Urinary bladder (tissue), 4 donors: ENCODE measurements around the gene CHFR. TPM values are rescaled to one million over a fixed set of nuclear protein-coding genes. Genes with fewer than 3 reads are reported as not detected.
"Not testable (repeated sequence)": the region's sequence is repeated elsewhere in the genome, so short reads cannot be mapped to it uniquely, and the experiment has no call there.

Experiments used
- DNase-seq: peaks from one replicate; pipeline ENCODE4 v3.0.0-alpha.2; 2015; ENCODE audit errors: extremely low spot score
- H3K27ac ChIP-seq: one replicate; pipeline ENCODE4 v1.5.1; 2013; ENCODE audit warnings: low read depth, mild to moderate bottlenecking, moderate library complexity
- H3K36me3 ChIP-seq: one replicate; pipeline ENCODE4 v1.6.1; 2013; ENCODE audit warnings: mild to moderate bottlenecking, moderate library complexity; ENCODE audit not compliant: insufficient read depth
- H3K4me1 ChIP-seq: one replicate; pipeline ENCODE4 v1.6.1; 2013; ENCODE audit warnings: mild to moderate bottlenecking, moderate library complexity; ENCODE audit not compliant: insufficient read depth
- H3K4me3 ChIP-seq: one replicate; pipeline ENCODE4 v1.5.1; 2013; ENCODE audit warnings: low read depth, low read length
- WGBS: extraction: QIAGEN DNeasy Blood & Tissue Kit; methylation state at CpG from one replicate; pipeline ENCODE4 v1.1.7; 2013; 5-methylcytosine and 5-hydroxymethylcytosine counted together
- polyA plus RNA-seq: library from polyadenylated mRNA; stranded (reverse); fragments of 200-250 nt; gene quantifications from one replicate; pipeline ENCODE4 v1.2.3, GENCODE V29; 2013
- total RNA-seq: library from RNA; depleted of rRNA; stranded (reverse); fragments of >200 nt; gene quantifications from one replicate; pipeline ENCODE4 v1.2.3, GENCODE V29; 2014
- donor health status: healthy with polysubstance abuse.
- donor health status: healthy.

The CHFR gene
- total RNA-seq: 28.2 TPM
- 22.6 TPM for polyA plus RNA-seq

GRCh38 chr12:132887513-132888351 is at the start of gene CHFR:
TSS of gene CHFR (minus strand) at chr12:132887605. CDS start at chr12:132887328, 277 bp downstream.
- no peaks in the 10 kb centered on the region for H3K4me1 ChIP-seq
- peak; percentile 90 for DNase-seq
- H3K27ac ChIP-seq: peak within 1 kb of the TSS; percentile 97
- H3K4me3 ChIP-seq: peak within 1 kb of the TSS; percentile 100
- WGBS: under 1% methylated on average over 84 of the region's 84 CpGs
- H3K36me3 ChIP-seq: peaks cover 1% of the 10 kb centered on the region

DNA sequence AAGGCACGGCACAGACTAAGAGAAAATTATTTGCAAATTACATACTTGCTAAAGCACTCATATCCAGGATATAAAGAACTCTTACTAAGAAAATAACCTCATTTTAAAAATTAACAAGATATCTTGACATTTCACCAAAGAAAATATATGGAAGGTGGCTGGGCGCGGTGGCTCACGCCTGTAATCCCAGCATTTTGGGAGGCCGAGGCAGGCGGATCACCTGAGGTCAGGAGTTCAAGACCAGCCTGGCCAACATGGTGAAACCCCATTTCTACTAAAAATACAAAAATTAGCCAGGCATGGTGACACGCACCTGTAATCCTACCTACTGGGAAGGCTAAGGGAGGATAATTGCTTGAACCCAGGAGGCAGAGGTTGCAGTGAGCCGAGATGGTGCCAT is 49.5 kb upstream of the CHFR start:
- DNase-seq, H3K36me3 ChIP-seq, H3K4me3 ChIP-seq, H3K27ac ChIP-seq, H3K4me1 ChIP-seq: not testable (repeated sequence)
- WGBS: 98% methylated on average over 8 of the region's 8 CpGs

DNA sequence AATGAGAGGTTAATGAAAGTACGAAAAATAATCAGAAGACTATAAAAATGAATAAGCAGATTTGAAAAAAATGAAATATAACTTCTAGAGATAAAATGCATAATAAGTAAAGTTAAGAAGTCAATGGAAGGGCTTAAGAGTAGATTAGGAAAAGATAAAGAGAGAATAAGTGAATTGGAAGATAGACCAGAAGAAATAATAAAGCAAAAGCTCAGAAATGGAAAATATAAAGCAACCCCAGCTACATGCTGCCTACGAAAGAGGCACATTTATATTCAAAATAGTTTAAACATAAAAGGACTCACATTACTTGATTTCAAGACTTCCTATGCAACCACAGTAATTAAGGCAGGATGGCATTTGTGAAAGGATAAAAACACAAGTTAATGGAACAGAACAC is 48.8 kb upstream of the CHFR start:
- DNase-seq: no peak
- no peak overlapping the region for H3K4me3 ChIP-seq
- 91% methylated on average over 2 of the region's 2 CpGs for WGBS
- no peaks in the 10 kb centered on the region for H3K4me1 ChIP-seq
- peaks cover 3% of the 10 kb centered on the region for H3K36me3 ChIP-seq
- no peak overlapping the region for H3K27ac ChIP-seq

DNA sequence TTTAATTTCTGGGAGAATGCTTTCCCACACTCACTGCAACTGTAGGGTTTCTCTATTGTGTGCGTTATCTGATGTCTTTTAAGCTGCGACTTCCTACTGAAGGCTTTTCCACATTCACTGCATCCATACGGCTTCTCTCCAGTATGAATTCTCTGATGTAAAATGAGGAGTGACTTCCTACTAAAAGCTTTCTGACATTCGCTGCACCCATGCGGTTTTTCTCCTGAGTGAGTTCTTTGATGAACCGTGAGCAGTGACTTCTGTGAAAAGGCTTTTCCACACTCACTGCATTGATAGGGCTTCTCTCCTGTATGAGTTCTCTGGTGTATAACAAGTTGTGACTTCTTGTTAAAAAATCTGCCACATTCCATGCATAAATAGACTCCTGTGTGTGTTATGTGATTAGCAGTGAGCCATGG is 39.0 kb upstream of the CHFR start:
- no peak for DNase-seq
- over 99% methylated on average over 6 of the region's 6 CpGs for WGBS
- peaks cover 11% of the 10 kb centered on the region for H3K36me3 ChIP-seq
- H3K27ac ChIP-seq: no peak overlapping the region
- no peak overlapping the region for H3K4me3 ChIP-seq
- no peaks in the 10 kb centered on the region for H3K4me1 ChIP-seq

- H3K4me1 ChIP-seq: no peaks in the 10 kb centered on the region
- WGBS: 97% methylated on average over 8 of the region's 8 CpGs
- H3K36me3 ChIP-seq: peaks cover 11% of the 10 kb centered on the region
- DNase-seq: no peak
- no peak overlapping the region for H3K4me3 ChIP-seq
- H3K27ac ChIP-seq: no peak overlapping the region
Measured at GRCh38 chr12:132925597-132926414, 38.4 kb upstream of the CHFR start.

DNA sequence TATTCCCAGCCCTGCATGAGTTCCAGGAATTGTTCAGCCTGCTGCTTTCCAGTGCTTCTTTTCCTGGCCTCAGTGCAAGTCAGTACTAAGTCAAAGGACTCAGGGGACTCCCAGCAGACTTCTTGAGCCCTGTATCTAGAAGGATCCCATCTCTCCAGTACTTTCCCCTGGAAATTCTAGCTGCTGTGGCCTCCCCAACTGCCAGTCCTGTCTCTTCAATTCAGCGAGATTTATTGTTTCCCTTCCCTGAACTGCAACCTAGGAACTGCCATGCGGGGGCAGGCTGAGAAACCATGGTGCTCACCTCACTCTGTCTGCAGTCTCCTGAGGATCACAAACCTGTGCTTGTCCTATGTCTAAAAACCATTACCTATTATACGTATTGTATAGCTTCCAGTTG is 37.0 kb upstream of the CHFR start:
- no peak overlapping the region for H3K4me3 ChIP-seq
- H3K4me1 ChIP-seq: no peaks in the 10 kb centered on the region
- H3K36me3 ChIP-seq: peaks cover 8% of the 10 kb centered on the region
- no peak overlapping the region for H3K27ac ChIP-seq
- DNase-seq: no peak
- 98% methylated on average over 3 of the region's 3 CpGs for WGBS

- H3K4me3 ChIP-seq: no peak overlapping the region
- H3K4me1 ChIP-seq: no peaks in the 10 kb centered on the region
- WGBS: 51% methylated on average over 1 of the region's 1 CpG
- no peak for DNase-seq
- no peak overlapping the region for H3K27ac ChIP-seq
- peaks cover 2% of the 10 kb centered on the region for H3K36me3 ChIP-seq
Measured at GRCh38 chr12:132923356-132923909, 36.0 kb upstream of the CHFR start.

DNA sequence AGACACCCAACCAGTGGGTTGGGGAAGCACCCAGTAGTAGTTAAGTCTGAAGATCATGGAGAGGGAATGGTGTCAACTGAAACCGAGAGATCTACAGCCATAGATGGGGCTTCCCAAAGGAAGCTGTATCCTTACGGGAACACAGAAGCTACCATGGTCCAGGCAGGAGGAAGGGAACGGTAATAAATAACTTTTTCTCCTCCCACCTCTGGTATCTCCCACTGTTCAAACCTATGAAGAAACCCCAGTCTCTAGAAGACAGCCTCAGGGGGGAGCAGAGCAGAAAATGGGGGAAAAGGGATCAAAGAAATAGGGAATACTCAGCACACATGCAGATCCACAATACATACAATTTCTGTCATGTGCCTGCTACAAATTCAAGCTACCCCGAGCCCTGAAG is 35.3 kb upstream of the CHFR start:
- Histone ChIP-seq H3K27ac (no peak overlapping the region), H3K4me1 (no peaks in the 10 kb centered on the region), H3K36me3 (peaks cover 3% of the 10 kb centered on the region), H3K4me3 (no peak overlapping the region)
- WGBS: 98% methylated on average over 4 of the region's 4 CpGs
- DNase-seq: no peak

DNA sequence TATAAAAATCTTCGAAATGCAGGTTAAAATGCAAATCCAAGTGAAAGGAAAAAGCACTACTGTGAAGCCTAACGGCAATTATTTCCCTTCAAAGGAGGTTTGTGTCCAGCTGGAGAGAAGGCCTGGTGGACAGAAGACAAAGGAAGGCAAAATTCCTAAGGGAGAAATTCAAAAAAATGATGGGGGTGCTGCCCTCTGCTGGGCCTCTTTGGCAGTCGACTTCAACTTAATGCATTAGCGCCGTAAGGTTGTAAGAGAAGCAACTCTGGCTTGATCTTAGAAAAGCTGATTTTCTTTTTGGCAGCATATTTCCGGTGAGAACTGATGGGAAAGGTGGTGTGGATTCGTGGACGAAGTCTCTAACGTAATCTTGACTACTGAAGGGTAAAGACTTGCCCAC is 34.3 kb upstream of the CHFR start:
- 73% methylated on average over 9 of the region's 9 CpGs for WGBS
- Histone ChIP-seq H3K4me3 (no peak overlapping the region), H3K4me1 (no peaks in the 10 kb centered on the region), H3K36me3 (peaks cover 4% of the 10 kb centered on the region), H3K27ac (no peak overlapping the region)
- no peak for DNase-seq

DNA sequence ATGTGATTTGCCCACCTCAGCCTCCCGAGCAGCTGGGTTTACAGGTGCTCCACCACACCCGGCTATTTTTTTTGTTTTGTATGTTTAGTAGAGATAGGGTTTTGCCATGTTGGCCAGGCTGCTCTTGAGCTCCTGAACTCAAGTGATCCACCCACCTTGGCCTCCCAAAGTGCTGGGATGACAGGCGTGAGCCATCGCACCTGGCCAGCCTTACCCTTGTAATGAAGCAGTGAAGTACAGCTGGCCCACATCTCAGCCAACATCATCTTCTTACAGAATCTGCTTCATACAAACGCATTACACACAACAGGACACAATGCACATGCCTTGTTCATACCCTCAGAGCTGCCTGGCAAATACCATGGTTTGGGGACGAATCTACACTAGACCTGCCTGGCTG is 31.3 kb upstream of the CHFR start:
- no peak for DNase-seq
- Histone ChIP-seq H3K4me3 (no peak overlapping the region), H3K27ac (no peak overlapping the region), H3K36me3 (peaks cover 2% of the 10 kb centered on the region), H3K4me1 (no peaks in the 10 kb centered on the region)
- 95% methylated on average over 6 of the region's 6 CpGs for WGBS

- 1% methylated on average over 22 of the region's 22 CpGs for WGBS
- Histone ChIP-seq H3K4me1 (no peaks in the 10 kb centered on the region), H3K36me3 (no peaks in the 10 kb centered on the region), H3K27ac (peak overlapping the region; percentile 79), H3K4me3 (peak overlapping the region; percentile 52)
- no peak for DNase-seq
Measured at GRCh38 chr12:132909030-132909368, 21.6 kb upstream of the CHFR start.

DNA sequence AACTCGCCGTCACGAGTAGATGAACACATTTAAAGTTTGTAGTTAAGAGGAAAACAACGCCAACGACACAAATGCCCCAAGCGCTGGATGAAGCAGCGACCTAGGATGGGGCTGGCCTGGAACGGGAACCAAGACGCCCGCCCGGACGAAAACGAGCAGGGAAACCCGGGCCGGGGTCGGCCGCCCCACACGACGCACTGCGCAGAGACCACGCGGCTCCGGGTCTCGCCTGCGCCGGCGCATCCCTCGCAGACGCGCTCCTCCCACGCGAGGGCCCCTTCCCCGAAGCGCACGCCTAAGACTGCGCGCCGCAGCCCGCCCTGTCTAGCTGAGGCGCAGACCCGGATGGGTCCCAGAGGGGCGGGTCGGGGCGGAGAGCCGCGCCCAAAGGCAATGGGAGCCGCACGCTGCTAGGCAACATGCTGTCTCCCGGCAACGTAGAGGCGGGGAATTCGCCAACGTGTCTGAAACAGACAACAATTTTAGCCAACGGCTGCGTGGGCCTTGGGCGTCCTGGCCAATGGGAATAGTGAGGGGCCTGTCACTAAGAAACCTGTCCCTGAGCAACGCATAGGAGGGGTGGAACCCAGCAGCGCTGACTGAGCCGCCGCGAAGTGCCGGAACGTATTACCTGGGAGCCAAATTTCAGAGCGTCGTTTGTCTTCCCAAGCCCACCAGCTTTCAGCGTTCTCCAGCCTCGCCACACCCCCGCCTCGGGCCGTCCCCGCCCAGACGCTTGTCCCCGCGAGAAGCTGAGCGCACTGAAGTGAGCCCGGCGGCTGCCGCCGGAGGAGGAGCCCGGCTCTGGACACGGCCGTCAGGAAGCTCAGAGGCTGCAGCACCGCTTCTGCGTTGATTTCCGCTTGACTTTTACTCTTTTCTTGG is 21.0 kb upstream of the CHFR start:
- under 1% methylated on average over 85 of the region's 85 CpGs for WGBS
- H3K4me1 ChIP-seq: no peaks in the 10 kb centered on the region

GRCh38 chr12:132907789-132908144 is 20.4 kb upstream of the CHFR start:
- peak overlapping the region; percentile 82 for H3K27ac ChIP-seq
- peak overlapping the region; percentile 50 for H3K4me3 ChIP-seq
- 6% methylated on average over 23 of the region's 23 CpGs for WGBS
- not testable (repeated sequence) for DNase-seq, H3K36me3 ChIP-seq, H3K4me1 ChIP-seq

More for the DNA sequence above, 21.0 kb upstream of the CHFR start:
- DNase-seq: peak; percentile 96
- peak overlapping the region; percentile 52 for H3K4me3 ChIP-seq
- no peaks in the 10 kb centered on the region for H3K36me3 ChIP-seq
- peak overlapping the region; percentile 82 for H3K27ac ChIP-seq
